Activated CD4-positive, alpha-beta memory T cell treated with anti-CD3 and anti-CD28 coated beads for 36 hours (primary cell): Measurements from ENCODE around the gene WNK2. TPM values are rescaled to one million over a fixed set of nuclear protein-coding genes. Genes with fewer than 3 reads are reported as not detected.
A peak's percentile ranks its signal among the peaks of the same experiment; 100 is the strongest.
"Not testable (repeated sequence)": the region's sequence is repeated elsewhere in the genome, so short reads cannot be mapped to it uniquely, and the experiment has no call there.

Source experiments
- CTCF ChIA-PET: fragments of 350-600 bp; sonication (Branson Sonifier 250); formaldehyde crosslinking; loops from one replicate; lab custom pipeline; 2021; ENCODE audit warnings: antibody characterized with exemption, inconsistent platforms; lab: Charles Lee
- POLR2A ChIA-PET: fragments of 350-600 bp; sonication (Branson Sonifier 250); formaldehyde crosslinking; loops from one replicate; lab custom pipeline; 2021; ENCODE audit warnings: antibody characterized with exemption; lab: Charles Lee
- DNase-seq: peaks from one replicate; pipeline ENCODE4 v3.0.0-alpha.2; 2020
- H3K27ac Mint-ChIP-seq: one replicate; pipeline ENCODE4 v1.8.0; 2021; ENCODE audit warnings: mixed read lengths
- H3K27me3 Mint-ChIP-seq: one replicate; pipeline ENCODE4 v1.8.0; 2021; ENCODE audit warnings: mixed read lengths
- H3K36me3 Mint-ChIP-seq: one replicate; pipeline ENCODE4 v1.8.0; 2021; ENCODE audit warnings: mixed read lengths
- H3K4me1 Mint-ChIP-seq: one replicate; pipeline ENCODE4 v1.8.0; 2021; ENCODE audit warnings: low read depth, mixed read lengths
- H3K4me3 Mint-ChIP-seq: one replicate; pipeline ENCODE4 v1.8.0; 2021; ENCODE audit warnings: mild to moderate bottlenecking, mixed read lengths
- H3K9me3 Mint-ChIP-seq: one replicate; pipeline ENCODE4 v1.8.0; 2021; ENCODE audit warnings: mixed read lengths
- intact Hi-C: fragments of 100-400 bp; cut with micrococcal nuclease; formaldehyde crosslinking; loops from one replicate; pipeline ENCODE4 v1.15.1; 2023
- total RNA-seq, 2 experiments: library from RNA; stranded (reverse); gene quantifications; one replicate each; pipeline ENCODE4 v1.2.3, GENCODE V29; 2021

Gene WNK2
- total RNA-seq, 2 experiments from 2014 or later: 1.2 to 1.6 TPM

- H3K9me3 Mint-ChIP-seq: no peaks in the 10 kb centered on the region
- DNase-seq: peak; percentile 4
- no peak overlapping the region for H3K4me3 Mint-ChIP-seq
- POLR2A ChIA-PET: no interaction called here
- peaks cover 4% of the 10 kb centered on the region for H3K4me1 Mint-ChIP-seq
- peaks cover 15% of the 10 kb centered on the region for H3K27me3 Mint-ChIP-seq
- intact Hi-C loops: no loop called here
- CTCF ChIA-PET: no interaction called here
- no peak overlapping the region for H3K27ac Mint-ChIP-seq
- no peaks in the 10 kb centered on the region for H3K36me3 Mint-ChIP-seq
These were observed 133.0 kb downstream of the WNK2 start for GRCh38 chr9:93316726-93317494.

GRCh38 chr9:93317495-93318094 lies 133.7 kb downstream of the WNK2 start:
- Mint-ChIP-seq H3K36me3 (no peaks in the 10 kb centered on the region), H3K4me3 (no peak overlapping the region), H3K9me3 (no peaks in the 10 kb centered on the region), H3K27me3 (peaks cover 15% of the 10 kb centered on the region), H3K27ac (no peak overlapping the region), H3K4me1 (peaks cover 4% of the 10 kb centered on the region)
- CTCF ChIA-PET: no interaction called here
- DNase-seq: peak; percentile 8
- POLR2A ChIA-PET: no interaction called here
- intact Hi-C loops: no loop called here

GRCh38 chr9:93318480-93318879 lies 134.5 kb downstream of the WNK2 start:
- Mint-ChIP-seq H3K4me1 (peaks cover 4% of the 10 kb centered on the region), H3K9me3 (no peaks in the 10 kb centered on the region), H3K27me3 (peaks cover 14% of the 10 kb centered on the region), H3K27ac (no peak overlapping the region), H3K36me3 (no peaks in the 10 kb centered on the region), H3K4me3 (no peak overlapping the region)
- ChIA-PET CTCF (no interaction called here), POLR2A (no interaction called here)
- DNase-seq: peak; percentile 7
- intact Hi-C loops: no loop called here

DNA sequence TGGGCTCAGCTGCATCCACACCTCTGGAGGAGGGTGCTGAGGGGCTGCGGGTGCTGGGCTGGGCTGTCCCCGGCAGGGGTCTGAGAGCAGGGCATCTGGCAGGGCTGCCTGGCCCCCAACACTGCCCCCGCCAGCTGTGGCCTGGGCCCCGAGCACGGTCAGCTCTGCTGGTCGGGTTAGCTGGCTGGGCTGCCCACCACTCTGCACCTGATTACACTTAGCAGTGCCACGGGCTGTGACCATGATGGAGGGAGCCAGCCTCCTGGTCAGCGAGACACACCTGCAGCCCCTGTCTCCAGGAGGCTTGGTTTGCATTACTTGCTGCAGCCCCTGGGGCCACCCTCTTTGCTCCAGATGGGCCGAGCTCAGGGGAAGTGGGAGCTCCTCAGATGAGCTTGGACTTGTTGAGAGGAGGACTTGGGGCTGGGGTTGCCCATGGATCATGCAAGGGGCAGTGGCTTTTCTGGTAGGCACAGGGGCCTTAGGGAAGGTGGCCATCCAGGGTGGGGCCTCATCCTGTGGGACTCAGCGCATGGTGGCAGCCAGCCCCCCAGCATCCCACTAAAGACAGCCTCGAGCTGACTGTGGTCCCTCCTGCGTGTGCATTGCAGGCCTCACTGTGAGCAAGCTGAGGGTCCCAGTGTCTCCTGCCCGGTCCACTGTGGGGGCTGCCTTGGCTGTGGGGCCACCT lies 135.5 kb downstream of the WNK2 start:
- POLR2A ChIA-PET: no interaction called here
- no peaks in the 10 kb centered on the region for H3K36me3 Mint-ChIP-seq
- intact Hi-C loops: no loop called here
- CTCF ChIA-PET: no interaction called here
- no peaks in the 10 kb centered on the region for H3K9me3 Mint-ChIP-seq
- no peak overlapping the region for H3K27ac Mint-ChIP-seq
- no peak overlapping the region for H3K4me3 Mint-ChIP-seq
- peaks cover 4% of the 10 kb centered on the region for H3K4me1 Mint-ChIP-seq
- peaks cover 17% of the 10 kb centered on the region for H3K27me3 Mint-ChIP-seq
- DNase-seq: peak; percentile 2

GRCh38 chr9:93319992-93320500 lies 136.1 kb downstream of the WNK2 start:
- POLR2A ChIA-PET: no interaction called here
- intact Hi-C loops: no loop called here

GRCh38 chr9:93320591-93321219 lies 136.8 kb downstream of the WNK2 start:
- intact Hi-C loops: no loop called here
- Mint-ChIP-seq H3K4me1 (peaks cover 4% of the 10 kb centered on the region), H3K27ac (no peak overlapping the region), H3K9me3 (no peaks in the 10 kb centered on the region), H3K27me3 (peaks cover 20% of the 10 kb centered on the region), H3K4me3 (no peak overlapping the region), H3K36me3 (no peaks in the 10 kb centered on the region)
- POLR2A ChIA-PET: no interaction called here
- DNase-seq: no peak
- CTCF ChIA-PET: interaction anchor here (0.6 kb wide), 1 partner anchor 215 kb away, joined by 3 read pairs; no protein-coding TSS in a partner anchor

More at GRCh38 chr9:93319992-93320500, 136.1 kb downstream of the WNK2 start:
- H3K27ac Mint-ChIP-seq: no peak overlapping the region
- H3K9me3 Mint-ChIP-seq: no peaks in the 10 kb centered on the region
- H3K36me3 Mint-ChIP-seq: no peaks in the 10 kb centered on the region
- CTCF ChIA-PET: interaction anchor here (0.6 kb wide), 1 partner anchor 214 kb away, joined by 3 read pairs; no protein-coding TSS in a partner anchor
- no peak overlapping the region for H3K4me3 Mint-ChIP-seq
- DNase-seq: no peak
- peaks cover 4% of the 10 kb centered on the region for H3K4me1 Mint-ChIP-seq
- peaks cover 20% of the 10 kb centered on the region for H3K27me3 Mint-ChIP-seq

DNA sequence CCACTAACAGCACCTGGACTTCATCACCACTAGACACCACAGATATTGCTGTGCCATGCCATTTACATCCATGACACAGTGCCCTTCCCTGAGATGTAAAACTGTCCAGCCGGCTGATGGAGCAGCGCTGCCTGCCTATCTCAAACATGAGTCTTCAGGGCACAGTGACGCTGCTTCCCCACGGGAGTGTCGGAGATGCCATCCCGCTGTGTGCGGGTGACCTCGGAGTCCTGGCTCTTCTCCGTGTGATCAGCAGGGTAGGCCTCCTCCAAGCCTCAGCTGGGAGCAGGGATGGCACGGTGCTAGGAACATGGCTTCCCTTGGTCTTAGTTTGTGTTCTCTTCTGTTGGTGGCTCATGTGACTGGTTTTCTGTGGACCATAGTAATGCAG lies 137.3 kb downstream of the WNK2 start:
- CTCF ChIA-PET: no interaction called here
- POLR2A ChIA-PET: no interaction called here
- intact Hi-C loops: no loop called here

GRCh38 chr9:93323446-93323954 lies 139.6 kb downstream of the WNK2 start:
- CTCF ChIA-PET, H3K27ac Mint-ChIP-seq, POLR2A ChIA-PET, H3K9me3 Mint-ChIP-seq, DNase-seq, H3K36me3 Mint-ChIP-seq, H3K4me3 Mint-ChIP-seq, H3K4me1 Mint-ChIP-seq, intact Hi-C loops: not testable (repeated sequence)
- H3K27me3 Mint-ChIP-seq: peaks cover 15% of the 10 kb centered on the region

More for the DNA sequence above, 137.3 kb downstream of the WNK2 start:
- H3K36me3 Mint-ChIP-seq: no peaks in the 10 kb centered on the region
- H3K27me3 Mint-ChIP-seq: peaks cover 20% of the 10 kb centered on the region
- no peak overlapping the region for H3K4me3 Mint-ChIP-seq
- H3K9me3 Mint-ChIP-seq: no peaks in the 10 kb centered on the region
- no peak for DNase-seq
- H3K4me1 Mint-ChIP-seq: peaks cover 4% of the 10 kb centered on the region
- no peak overlapping the region for H3K27ac Mint-ChIP-seq

GRCh38 chr9:93324191-93324834 lies 140.4 kb downstream of the WNK2 start:
- no peak for DNase-seq
- H3K4me1 Mint-ChIP-seq: no peaks in the 10 kb centered on the region
- ChIA-PET POLR2A (no interaction called here), CTCF (no interaction called here)
- H3K36me3 Mint-ChIP-seq: no peaks in the 10 kb centered on the region
- peaks cover 10% of the 10 kb centered on the region for H3K27me3 Mint-ChIP-seq
- no peaks in the 10 kb centered on the region for H3K9me3 Mint-ChIP-seq
- no peak overlapping the region for H3K27ac Mint-ChIP-seq
- intact Hi-C loops: no loop called here
- H3K4me3 Mint-ChIP-seq: no peak overlapping the region

- no peak overlapping the region for H3K4me3 Mint-ChIP-seq
- no peaks in the 10 kb centered on the region for H3K9me3 Mint-ChIP-seq
- intact Hi-C loops: no loop called here
- ChIA-PET CTCF (no interaction called here), POLR2A (interaction anchor here (0.6 kb wide), 1 partner anchor 39 kb away, joined by 3 read pairs; no protein-coding TSS in a partner anchor)
- no peak overlapping the region for H3K27ac Mint-ChIP-seq
- no peaks in the 10 kb centered on the region for H3K4me1 Mint-ChIP-seq
- no peak for DNase-seq
- peaks cover 8% of the 10 kb centered on the region for H3K27me3 Mint-ChIP-seq
- no peaks in the 10 kb centered on the region for H3K36me3 Mint-ChIP-seq
These were observed 141.5 kb downstream of the WNK2 start for GRCh38 chr9:93325307-93326035.

- POLR2A ChIA-PET: interaction anchor here (0.6 kb wide), 1 partner anchor 39 kb away, joined by 3 read pairs; no protein-coding TSS in a partner anchor
- Mint-ChIP-seq H3K36me3 (no peaks in the 10 kb centered on the region), H3K4me1 (no peaks in the 10 kb centered on the region), H3K4me3 (no peak overlapping the region), H3K27ac (no peak overlapping the region), H3K9me3 (no peaks in the 10 kb centered on the region), H3K27me3 (peaks cover 8% of the 10 kb centered on the region)
- intact Hi-C loops: no loop called here
- CTCF ChIA-PET: interaction anchor here (1.3 kb wide), 1 partner anchor 217 kb away, joined by 4 read pairs; no protein-coding TSS in a partner anchor
- DNase-seq: no peak
These were observed 142.1 kb downstream of the WNK2 start for GRCh38 chr9:93326056-93326455.
